Measurements from ENCODE around the gene MTO1.
A peak's percentile ranks its signal among the peaks of the same experiment; 100 is the strongest.
"Not testable (repeated sequence)": the region's sequence is repeated elsewhere in the genome, so short reads cannot be mapped to it uniquely, and the experiment has no call there.

MTO1 gene, protein sequence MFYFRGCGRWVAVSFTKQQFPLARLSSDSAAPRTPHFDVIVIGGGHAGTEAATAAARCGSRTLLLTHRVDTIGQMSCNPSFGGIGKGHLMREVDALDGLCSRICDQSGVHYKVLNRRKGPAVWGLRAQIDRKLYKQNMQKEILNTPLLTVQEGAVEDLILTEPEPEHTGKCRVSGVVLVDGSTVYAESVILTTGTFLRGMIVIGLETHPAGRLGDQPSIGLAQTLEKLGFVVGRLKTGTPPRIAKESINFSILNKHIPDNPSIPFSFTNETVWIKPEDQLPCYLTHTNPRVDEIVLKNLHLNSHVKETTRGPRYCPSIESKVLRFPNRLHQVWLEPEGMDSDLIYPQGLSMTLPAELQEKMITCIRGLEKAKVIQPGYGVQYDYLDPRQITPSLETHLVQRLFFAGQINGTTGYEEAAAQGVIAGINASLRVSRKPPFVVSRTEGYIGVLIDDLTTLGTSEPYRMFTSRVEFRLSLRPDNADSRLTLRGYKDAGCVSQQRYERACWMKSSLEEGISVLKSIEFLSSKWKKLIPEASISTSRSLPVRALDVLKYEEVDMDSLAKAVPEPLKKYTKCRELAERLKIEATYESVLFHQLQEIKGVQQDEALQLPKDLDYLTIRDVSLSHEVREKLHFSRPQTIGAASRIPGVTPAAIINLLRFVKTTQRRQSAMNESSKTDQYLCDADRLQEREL

DNA sequence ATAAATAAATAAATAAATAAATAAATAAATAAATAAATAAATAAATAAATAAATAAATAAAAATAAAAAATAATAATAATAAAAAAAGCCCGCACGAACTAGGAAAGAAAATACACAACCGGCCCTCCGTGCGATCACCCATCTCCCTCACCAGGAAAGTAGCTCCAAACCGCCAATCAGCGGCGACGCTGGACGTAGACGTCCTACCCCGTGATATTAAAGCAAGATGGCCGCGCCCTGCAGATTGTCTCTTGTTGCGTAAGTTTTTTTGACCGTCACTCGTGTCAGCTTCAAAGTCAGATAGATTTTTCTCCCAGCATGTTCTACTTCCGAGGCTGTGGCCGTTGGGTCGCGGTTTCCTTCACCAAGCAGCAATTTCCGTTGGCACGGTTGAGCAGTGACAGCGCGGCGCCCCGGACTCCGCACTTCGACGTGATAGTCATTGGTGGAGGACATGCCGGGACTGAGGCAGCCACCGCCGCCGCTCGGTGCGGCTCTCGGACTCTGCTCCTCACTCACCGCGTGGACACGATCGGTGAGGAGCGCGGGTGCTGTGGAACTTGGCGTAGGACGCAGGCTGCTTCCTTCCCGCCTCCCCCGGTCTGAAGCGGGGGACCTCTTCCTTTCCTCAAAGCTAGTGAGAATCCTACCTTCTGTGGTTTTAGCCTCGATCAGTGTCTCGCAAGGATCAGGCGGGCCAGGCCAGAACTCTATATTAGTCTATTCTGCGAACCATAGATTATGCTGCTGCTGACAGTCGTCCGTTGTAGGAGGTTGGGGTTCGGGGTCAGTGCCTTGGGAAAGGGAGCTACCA is at the start of gene MTO1:
Gene MTO1, plus strand, starts transcription at position 201 of the 814 bp plus-strand sequence. Its CDS starts 118 bp downstream, at position 319.
- peak; percentile 91 for DNase-seq (ENCODE audit: low spot score)

DNA sequence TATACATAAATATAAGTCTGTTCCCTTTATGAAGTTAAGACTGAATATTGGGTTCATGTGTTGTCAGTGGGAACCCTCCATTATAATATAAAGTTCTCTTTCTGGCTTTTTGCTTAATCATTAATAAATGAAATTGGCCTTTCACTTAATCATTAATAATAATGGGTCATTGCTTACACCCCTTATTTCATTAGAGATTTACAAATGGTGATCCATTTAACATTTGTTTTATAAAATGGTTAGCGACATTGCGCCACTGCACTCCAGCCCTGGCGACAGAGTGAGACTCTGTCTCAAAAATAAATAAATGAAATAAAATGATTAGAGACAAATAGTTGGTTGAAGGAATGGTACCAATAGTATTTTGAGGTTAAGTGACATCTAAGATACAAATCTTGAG is 48.4 kb upstream of the MTO1 start:
- no peak for DNase-seq (ENCODE audit: low spot score)

DNA sequence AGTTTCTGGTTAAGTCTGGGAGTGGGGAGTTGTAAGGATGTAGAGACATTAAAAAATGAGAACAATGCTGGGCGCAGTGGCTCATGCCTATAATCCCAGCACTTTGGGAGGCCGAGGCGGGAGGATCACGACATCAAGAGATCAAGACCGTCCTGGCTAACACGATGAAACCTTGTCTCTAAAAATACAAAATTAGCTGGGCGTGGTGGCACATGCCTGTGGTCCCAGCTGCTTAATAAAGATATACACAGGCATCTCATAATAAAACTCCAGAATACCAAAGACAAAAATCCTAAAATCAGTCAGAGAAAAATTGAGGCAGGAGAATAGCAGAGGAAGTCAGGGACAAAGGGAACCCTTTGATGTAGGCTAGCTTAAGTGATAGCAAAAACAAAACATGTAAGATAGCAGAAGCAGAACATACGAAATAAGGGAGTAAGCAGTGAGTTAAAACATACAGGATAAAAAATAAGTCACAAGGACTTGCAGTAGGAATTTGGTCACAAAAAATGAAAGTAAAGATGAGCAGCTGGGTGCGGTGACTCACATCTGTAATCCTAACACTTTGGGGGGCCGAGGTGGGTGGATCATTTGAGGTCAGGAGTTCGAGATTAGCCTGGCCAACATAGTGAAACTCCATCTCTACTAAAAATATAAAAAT is 43.3 kb upstream of the MTO1 start:
- peak; percentile 13 for DNase-seq (ENCODE audit: low spot score)

DNA sequence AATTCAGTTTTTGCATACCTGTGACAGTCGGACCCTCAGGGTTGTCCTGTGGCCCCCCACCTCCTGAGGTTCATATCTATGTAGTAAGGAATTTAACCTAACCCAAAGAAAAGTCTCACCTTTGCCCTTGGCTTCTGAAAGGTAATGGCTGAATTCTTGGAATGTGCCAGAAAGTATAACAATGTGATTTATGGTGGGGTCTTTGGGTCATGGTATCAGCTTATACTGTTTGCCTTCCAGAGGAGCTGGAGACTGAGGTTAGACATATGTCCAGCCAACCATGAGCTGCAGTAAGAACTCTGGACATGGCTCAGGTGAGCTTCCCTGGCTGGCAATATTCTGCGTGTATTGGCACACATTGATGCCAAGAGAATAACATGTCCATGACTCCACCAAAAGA is 40.0 kb upstream of the MTO1 start:
- no peak for DNase-seq (ENCODE audit: low spot score)

DNA sequence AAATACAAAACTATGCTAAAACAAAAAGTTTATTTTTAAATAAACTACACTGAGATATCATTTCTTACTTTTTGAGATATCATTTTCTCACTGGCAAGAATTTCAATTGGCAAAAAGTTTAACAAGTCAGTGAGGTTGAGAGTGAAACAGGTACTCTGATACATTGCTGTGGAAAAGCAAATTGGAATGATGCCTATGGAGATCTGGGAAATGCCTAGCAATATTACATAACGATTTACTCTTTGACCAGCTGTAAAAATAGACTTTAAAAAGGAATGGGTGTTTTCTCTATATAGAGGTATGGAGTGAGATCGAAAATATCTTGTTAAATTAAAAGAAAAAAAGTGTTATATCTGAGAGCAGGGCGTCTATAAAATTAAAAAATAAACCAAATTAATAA is 26.3 kb upstream of the MTO1 start:
- no peak for DNase-seq (ENCODE audit: low spot score)

DNA sequence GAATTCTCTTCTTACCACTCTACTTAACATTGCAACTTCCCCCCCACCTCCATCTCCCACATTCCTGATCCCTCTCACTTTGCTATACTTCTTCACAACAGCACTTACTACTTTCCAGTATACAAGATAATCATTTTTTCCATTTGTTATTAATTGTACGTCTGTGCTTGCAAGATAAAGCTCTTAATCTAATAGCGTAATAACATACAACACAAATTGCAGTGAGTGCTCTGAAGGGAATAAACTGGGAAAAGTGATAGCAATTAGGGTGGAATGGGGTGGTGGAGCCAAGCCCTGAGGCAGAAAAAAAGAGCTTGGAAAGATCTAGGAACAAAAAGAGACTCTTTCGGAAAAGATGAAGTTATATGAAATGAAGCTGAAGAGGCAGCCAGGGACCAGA is 18.0 kb upstream of the MTO1 start:
- DNase-seq (ENCODE audit: low spot score) = no peak

DNA sequence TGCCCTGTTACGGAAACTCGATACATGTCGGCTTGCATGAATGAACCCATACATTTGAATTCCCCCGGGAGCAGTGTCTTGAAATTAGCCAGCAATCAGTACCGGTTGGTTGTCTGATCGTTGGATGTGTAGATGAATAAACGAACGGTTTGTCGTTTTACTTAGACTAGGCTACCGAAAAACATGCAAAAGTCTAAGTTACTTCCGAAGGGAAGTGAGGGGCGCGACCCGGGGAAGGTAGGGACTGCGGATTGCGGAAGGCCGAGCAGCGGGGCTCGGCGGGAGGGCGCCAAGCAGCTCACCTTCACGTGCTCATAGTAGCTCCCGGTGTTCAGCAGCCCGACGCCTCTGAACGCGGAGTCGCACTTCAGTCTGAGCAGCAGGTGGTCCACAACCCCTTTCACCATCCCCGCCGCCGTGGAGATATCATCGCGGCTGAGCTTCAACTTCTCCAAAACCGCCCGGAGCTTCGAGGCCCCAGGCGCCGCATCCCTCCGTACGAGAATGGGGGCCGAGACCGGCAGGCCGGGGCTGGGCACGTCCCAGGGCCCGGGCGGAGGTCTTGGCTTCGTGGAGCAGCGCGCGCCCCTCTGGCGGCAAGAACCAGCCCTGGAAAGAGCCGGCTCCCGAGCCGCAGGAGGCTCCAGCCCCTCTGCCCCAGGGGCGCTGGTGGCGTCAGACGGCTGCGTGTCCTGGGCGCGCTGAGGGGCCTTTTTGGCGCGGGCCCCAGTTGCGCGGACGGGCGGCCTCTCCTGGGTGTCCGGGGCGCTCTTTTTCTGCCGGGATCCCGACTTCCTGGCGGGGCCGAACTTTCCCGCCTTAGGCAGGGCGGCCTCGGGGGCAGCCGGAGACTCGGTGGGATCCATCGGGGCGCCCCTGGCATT is 10.1 kb upstream of the MTO1 start:
- DNase-seq (ENCODE audit: low spot score) = peak; percentile 70

DNA sequence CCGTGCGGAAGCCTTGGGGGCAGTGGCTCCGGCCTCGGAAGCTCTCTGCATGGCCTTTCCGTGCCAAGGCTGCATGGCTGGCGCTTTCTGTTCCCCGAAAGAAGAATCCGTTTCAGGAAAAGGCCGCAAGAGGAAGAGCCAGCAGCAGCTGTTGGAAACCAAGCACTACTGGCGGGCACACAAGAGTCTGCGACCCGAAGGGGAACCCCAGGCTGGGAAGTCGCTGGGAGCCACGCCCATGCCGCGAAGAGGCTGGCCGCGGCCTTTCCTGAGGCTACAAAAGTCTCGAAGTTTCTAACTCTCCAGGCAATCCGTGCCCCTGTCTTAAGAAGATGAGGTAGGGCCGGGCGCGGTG is 9.5 kb upstream of the MTO1 start, which contains the start of gene CGAS:
Gene CGAS, minus strand, starts transcription at position 191 of the 355 bp plus-strand sequence. Its CDS starts 116 bp downstream, at position 75.
- DNase-seq (ENCODE audit: low spot score) = peak; percentile 82

DNA sequence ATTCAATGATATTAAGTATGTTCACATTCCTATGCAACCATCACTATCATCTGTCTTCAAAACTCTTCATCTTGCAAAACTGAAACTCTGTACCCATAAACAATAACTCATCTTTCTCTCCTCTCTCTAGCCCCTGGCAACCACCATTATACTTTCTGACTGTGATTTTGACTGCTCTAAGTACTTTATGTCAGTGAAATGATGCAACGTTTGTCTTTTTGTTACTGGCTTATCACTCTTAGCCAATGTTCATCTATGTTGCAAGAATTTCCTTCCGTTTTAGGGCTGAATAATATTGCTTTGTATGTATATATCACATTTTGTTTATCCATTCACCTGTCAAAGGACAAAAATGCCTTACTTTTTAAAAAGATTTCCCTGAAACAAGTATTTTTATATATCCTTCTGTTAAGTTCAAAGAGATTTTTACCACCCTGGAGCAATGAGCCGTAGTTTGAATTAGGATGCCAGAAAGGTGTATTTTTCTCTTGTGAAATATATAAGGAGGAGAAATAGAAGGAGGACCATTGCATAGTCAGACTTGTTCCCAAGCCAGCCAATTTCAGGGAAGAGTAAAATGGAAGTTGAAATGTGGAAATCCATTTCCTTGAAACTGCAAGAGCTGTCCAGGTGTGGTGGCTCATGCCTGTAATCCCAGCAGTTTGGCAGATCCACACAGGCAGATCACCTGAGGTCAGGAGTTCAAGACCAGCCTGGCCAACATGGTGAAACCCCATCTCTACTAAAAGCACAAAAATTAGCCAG is 5.5 kb upstream of the MTO1 start:
- DNase-seq (ENCODE audit: low spot score) = no peak

DNA sequence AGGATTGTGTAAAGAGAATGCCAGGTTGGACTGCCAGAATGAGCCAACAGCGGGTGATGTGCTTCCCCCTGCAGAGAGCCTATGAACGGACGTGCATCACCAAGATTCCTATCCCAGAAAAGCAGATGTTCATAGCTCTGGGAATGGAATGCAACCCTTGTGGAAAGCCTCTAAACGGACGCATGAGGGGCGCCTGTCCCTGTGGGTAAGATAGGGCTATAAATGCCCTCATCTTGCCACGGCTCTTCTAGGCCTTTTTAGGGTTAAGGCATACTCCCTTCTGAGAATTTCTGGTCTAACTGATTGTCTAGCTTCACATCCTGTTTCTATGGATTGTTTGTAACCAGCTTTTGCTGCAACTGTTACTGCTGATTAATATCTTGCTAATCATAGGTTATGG is 2.1 kb upstream of the MTO1 start:
- DNase-seq (ENCODE audit: low spot score) = not testable (repeated sequence)

DNA sequence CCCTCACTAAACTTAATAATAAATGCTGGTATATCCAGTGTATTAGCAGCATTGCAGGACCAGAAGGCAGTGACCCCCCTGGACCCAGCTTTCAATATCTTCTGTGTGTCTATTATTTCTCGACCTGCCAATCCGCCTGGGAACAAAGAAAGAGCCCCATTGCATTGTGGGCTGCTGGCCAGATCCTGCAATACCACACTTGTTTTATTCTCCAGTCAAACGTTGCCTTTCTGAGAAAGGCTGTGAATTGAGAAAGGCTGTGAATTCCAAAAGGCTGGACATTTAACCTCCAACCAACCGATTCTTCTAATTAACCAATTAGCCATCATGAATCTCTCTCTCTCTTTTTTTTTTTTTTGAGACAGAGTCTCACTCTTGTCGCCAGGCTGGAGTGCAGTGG is 1.5 kb upstream of the MTO1 start:
- DNase-seq (ENCODE audit: low spot score) = no peak

DNA sequence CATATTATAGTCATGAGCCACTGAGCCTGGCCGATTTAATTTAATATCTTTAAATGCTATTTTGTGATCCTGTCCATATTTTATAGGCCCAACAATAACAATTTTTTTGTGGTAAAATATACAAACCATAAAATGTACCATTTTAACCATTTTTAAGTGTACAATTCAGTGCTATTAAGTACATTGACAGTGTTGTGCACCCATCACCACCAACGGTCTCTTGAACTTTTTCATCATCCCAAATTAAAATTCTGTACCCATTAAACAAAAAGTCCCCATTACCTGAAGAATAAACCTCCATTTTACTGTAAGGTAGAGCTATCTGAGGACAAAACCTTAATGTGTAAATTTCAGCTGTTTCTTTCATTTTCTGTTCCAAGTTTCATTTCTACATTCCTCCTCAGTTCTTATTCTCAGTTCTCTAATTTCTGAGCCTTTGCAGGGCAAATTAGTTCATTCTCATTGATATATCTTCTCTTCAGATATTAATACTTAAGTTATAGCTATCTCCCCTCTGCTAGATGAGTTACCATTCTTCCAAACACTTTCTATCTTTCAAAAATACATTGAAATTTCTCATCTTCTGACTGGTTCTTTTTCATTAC is 10.3 kb downstream of the MTO1 start:
- DNase-seq (ENCODE audit: low spot score) = no peak

DNA sequence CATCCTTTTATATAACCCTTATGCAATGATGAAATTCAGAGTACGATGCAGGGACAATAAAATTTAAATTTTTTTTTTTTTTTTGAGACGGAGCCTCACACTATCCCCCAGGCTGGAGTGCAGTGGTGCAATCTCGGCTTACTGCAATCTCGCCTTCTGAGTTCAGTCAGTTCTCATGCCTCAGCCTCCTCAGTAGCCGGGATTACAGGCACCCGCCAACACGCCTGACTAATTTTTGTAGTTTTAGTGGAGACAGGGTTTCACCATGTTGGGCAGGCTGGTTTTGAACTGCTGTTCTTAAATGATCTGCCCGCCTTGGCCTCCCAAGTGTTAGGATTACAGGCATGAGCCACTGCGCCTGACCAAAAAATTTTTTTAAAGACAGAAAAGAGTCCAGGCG is 15.2 kb downstream of the MTO1 start:
- DNase-seq (ENCODE audit: low spot score) = no peak

DNA sequence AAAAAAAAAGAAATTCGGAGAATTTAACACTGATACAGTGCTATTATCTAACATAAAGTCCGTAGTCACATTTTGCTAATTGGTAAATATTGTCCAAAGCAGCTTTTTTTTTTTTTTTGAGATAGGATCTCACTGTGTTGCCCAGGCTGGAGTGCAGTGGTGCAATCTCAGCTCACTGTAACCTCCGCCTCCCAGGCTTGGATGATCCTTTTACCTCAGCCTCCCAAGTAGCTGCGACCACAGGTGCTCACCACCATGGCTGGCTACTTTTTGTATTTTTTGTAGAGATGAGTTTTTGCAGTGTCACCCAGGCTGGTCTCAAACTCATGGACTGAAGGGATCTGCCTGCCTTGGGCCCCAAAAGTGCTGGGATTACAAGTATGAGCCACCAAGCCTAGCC is 15.9 kb downstream of the MTO1 start:
- DNase-seq (ENCODE audit: low spot score) = no peak

DNA sequence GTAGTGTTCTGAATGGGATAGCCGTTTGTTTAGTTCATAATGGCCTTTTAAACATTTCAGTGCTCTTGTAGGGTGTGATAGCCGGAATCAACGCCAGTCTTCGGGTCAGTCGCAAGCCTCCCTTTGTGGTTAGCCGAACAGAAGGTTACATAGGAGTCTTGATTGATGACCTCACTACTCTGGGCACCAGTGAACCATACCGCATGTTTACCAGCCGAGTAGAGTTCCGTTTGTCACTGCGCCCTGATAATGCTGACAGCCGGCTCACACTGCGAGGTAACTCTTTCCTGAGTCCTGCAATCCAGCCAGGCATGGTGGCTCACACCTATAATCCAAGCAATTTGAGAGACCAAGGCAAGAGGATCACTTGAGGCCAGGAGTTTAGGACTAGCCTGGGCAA is 20.4 kb downstream of the MTO1 start:
- no peak for DNase-seq (ENCODE audit: low spot score)

DNA sequence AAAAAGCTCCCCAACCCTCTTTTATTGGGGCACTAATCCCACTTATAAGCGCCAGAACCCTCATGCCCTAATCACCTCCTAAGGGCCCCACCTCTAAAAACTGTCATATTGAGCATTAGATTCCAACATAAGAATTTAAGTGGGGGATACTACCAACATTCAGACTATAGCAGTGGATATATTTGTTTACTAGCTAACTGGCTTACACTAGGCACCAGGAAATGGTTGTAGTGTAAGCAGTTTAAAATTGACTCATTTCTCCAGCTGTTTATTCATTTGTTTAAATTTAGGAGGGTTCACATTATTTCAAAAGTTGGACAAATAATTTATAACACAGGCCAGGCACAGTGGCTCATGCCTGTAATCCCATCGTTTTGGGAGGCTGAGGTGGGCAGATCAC is 22.9 kb downstream of the MTO1 start:
- DNase-seq (ENCODE audit: low spot score) = no peak

DNA sequence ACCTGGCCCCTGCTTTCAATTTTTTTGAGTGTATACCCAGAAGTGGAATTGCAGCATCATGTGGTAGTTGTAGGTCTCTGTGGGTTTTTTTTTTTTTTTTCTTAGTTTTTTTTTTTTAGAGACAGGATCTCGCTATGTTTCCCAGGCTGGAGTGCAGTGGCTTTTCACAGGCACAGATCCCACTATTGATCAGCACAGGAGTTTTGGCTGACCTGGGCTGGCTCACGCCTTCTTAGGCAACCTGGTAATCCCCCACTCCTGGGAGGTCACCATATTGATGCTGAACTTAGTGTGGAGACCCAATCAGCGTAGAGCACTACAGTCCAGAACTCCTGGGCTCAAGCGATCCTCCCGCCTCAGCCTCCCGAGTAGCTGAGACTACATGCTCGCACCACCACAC is 25.9 kb downstream of the MTO1 start:
- DNase-seq (ENCODE audit: low spot score) = no peak

DNA sequence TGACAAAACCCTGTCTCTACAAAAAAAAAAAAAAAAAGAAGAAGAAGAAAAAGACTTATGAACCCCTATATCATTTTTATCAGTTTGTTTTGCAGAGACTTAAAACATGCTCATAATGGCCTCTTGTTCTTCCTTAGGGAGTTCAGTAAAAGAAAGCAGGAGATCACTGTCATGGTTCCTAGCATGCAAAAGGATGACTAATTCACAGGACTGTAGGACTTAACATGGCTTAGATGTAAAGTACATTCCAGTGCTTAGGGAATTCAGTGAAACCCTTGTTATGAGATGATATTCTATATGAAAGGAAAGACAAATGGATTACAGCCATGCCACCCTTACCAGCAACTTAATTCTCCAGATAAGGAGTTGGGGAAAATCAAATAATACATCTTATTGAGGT is 29.8 kb downstream of the MTO1 start:
- DNase-seq (ENCODE audit: low spot score) = no peak

DNA sequence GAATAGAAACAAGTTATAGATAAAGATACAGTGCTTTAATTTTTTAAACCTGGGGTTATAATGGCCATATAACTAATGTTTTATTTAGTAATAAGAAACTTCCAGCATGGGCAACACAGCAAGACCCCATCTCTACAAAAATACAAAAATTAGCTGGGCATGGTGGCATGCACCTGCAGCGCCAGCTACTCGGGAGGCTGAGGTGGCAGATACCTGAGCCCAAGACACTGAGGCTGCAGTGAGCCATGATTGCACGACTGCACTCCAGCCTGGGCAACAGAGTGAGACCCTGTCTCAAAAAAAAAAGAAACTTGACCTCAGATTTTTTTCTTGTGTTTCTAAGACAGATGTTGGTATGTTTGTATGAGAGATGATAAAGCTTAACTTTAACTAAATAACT is 36.4 kb downstream of the MTO1 start:
- no peak for DNase-seq (ENCODE audit: low spot score)
